Neural progenitor cell (in vitro differentiated cells): Measurements from ENCODE around the gene KIF1B.

Experiments used
- EZH2 ChIP-seq: fragments of 200-600 bp; sonication (generic); IDR thresholded peaks from 2 replicates; pipeline ENCODE4 v1.6.1; 2017; ENCODE audit warnings: antibody characterized with exemption, mild to moderate bottlenecking, moderate library complexity
- TF ChIP-seq, protein P1 (sequence below): fragments of 200-600 bp; sonication (generic); IDR thresholded peaks from 2 replicates; pipeline ENCODE4 v1.5.1; 2017; ENCODE audit warnings: antibody characterized with exemption, mild to moderate bottlenecking

- no peak for TF ChIP-seq EZH2
- TF ChIP-seq, protein P1, sequence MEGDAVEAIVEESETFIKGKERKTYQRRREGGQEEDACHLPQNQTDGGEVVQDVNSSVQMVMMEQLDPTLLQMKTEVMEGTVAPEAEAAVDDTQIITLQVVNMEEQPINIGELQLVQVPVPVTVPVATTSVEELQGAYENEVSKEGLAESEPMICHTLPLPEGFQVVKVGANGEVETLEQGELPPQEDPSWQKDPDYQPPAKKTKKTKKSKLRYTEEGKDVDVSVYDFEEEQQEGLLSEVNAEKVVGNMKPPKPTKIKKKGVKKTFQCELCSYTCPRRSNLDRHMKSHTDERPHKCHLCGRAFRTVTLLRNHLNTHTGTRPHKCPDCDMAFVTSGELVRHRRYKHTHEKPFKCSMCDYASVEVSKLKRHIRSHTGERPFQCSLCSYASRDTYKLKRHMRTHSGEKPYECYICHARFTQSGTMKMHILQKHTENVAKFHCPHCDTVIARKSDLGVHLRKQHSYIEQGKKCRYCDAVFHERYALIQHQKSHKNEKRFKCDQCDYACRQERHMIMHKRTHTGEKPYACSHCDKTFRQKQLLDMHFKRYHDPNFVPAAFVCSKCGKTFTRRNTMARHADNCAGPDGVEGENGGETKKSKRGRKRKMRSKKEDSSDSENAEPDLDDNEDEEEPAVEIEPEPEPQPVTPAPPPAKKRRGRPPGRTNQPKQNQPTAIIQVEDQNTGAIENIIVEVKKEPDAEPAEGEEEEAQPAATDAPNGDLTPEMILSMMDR, result no peak
Measured at GRCh38 chr1:10242811-10243210, 32.4 kb downstream of the KIF1B start.
